Stimulated activated CD8-positive, alpha-beta memory T cell treated with anti-CD3 and anti-CD28 coated beads, Interleukin-4, amount 100 ng/mL, for 24 hours (primary cell): ENCODE measurements around the gene HDAC4.

Experiments used
- DNase-seq: peaks from one replicate; pipeline ENCODE4 v3.0.0-alpha.2; 2020; ENCODE audit warnings: low read depth

HDAC4 gene

GRCh38 chr2:239253701-239254436, 147.0 kb downstream of the HDAC4 start:
- no peak for DNase-seq

DNA sequence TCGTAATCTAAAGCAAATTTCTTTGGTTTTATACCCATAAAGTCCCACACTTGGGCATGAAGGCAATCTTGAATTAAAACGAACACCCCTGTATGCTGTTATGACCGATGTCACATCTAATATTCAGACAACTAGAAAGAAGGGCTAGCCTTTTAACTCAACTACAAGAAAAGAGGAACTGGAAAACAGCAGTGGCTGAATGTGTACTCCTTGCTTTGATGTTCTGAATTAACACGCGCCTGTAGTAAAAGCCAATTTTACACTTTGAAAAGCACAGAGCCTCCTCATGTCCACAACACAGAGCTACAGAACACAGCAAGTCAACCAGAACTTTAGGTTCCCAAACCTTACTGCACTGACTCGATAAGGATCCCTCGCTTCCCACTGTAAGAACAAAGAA, 147.6 kb downstream of the HDAC4 start:
- DNase-seq, result no peak

DNA sequence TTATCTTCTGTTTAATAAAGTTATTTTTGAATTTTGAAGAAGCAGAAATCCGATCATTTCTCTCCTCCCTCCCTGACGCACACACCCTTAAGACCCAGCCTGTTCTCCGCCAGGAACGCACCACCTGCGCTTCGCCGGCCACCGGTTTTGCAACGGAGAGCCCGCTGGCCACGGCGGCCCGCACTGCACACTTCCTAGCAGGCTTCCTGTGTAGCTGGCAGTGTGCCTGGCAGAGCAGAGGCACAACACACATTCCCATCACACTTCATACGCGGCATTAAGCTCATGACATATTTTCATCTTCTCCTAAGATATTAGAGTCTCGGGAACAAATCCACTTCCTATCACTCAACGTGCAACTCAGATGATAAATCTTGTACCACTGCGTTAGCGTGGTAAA, 148.0 kb downstream of the HDAC4 start:
- no peak for DNase-seq

DNA sequence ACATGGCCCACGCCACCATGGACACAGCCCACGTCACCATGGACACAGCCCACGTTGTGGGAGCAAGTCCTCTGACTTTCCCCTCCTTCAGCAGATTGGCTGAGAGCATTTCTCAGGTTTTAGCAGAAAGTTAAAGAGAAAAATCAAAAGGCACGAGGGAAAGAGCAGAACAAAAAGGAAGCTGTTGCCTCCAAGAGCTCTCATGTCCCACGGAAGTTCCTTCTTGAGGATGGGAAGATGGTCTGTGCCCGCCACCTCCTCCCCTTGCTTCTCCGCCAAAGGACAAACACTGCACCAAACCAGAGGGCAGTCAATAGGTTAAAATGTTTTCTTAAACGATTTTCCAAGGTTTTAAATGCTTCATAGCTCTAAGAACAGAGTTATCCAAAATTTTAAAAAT, 148.4 kb downstream of the HDAC4 start:
- no peak for DNase-seq

GRCh38 chr2:239251971-239252370, 148.8 kb downstream of the HDAC4 start:
- DNase-seq, result no peak

DNA sequence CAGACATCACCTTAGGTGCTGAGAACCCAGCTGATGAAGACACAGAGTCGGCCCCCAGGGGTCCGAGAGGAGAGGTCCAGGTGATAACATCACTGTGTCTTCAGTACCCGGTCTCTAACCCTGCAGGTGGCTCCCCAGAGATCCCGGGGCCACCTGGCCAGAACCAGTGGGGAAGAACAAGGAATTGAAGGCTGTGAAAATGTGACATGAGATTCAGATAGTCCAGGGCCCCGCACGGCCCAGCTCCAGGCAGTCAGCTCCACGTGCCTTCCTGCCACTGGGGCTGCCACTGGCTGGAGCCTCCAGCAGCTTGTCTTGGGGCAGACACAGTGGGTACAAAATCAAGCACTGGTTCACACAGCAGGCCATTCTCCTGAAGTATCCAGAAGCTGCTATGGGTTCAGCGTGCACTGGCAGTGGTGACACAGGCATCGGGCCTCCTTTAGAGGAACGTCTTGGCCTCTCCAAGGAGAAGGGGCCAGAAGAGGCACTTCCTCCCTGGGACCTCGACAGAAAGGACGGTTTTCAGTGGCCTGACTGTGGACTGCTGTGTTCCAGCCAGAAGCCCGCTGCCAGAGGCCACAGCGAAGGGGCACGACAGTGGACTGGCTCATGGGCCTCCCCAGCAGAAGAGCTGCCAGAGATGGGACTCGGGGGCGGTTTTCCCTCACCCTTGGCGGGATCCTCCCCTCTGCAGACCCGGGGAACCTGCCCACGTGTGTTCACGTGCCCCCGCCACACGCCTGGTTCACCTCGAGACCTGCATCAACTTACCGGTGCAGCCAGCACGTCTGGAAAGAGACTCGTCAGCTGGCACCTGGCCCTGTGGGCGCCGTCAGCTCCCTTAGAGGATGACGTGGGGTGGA, 150.4 kb downstream of the HDAC4 start:
- DNase-seq, result no peak

DNA sequence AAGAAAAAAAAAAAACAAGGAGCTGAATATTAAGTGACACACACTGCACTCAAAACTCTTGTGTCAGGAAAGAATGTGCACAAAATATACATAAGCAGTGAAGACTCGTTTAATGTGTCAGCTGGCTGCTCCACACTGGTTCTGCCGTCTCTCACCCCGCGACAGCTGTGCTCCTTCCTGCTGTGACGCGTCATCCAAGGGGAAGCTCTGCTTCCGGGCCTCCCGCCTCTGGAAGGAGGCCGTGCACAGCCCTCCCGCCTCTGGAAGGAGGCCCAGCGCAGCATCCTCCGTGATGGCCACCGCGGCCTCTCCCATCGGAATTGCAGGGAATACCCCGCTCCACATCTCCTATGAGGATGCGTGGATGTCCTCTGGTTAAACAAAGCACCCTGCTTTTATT, 151.0 kb downstream of the HDAC4 start:
- DNase-seq, result no peak

- DNase-seq, result no peak
Observed at GRCh38 chr2:239249048-239249447, 151.8 kb downstream of the HDAC4 start.

DNA sequence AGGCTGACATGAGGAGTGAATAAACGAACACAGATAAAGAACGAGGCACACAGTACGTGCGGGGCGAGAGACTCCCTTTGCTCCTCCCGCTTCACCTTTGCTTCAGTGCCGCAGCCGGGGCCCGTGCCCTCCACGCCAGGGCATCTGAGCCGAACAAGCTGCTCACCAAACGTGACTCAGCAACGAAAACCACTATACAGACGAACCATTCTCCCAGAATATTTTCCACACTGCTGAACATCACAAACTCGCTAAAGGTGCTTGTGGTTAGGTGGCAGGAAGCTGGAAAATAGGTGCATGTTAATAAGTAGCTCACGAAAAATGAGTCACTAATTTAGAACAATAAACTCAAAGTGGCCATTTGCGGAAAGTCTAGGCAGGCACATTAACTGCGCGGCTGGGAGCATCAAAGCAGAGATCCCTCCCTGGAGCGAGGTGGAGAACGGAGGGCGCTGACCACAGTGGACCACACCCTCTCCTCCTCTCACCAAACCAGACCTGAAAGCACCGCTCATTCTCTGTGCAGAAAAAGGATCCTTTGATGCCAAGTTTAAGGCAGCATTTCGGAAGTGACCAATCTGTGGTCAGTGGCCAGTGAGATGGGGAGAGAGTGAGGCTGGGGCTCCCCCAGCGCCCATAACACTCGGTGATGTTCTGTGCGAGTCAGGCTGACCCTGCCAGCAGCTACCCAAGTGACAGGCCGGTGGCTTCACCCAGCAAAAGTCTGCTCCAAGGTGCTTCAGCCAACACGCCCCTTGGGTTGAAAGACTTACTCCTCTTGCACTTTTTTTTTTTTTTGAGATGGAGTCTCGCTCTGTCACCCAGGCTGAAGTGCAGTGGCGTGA, 153.2 kb downstream of the HDAC4 start:
- no peak for DNase-seq

DNA sequence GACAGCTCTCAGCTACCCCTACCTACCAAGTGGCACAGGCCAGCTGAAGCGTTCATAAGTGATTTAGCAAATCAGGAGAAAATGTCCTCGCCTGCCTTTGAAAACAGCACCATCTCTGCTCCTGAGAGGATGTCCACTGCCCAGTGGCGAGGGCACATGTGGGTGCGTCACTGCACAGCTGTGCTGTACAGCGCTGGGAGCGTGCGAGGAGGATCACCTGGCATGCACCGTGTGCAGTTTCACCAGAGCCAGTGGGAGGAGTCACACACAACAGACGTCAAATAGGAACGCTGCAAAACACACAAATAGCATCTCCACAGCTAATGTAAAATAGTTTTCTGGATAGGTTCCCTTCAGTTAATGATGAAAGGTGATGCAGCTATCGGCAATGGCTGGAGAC, 154.1 kb downstream of the HDAC4 start:
- no peak for DNase-seq

DNA sequence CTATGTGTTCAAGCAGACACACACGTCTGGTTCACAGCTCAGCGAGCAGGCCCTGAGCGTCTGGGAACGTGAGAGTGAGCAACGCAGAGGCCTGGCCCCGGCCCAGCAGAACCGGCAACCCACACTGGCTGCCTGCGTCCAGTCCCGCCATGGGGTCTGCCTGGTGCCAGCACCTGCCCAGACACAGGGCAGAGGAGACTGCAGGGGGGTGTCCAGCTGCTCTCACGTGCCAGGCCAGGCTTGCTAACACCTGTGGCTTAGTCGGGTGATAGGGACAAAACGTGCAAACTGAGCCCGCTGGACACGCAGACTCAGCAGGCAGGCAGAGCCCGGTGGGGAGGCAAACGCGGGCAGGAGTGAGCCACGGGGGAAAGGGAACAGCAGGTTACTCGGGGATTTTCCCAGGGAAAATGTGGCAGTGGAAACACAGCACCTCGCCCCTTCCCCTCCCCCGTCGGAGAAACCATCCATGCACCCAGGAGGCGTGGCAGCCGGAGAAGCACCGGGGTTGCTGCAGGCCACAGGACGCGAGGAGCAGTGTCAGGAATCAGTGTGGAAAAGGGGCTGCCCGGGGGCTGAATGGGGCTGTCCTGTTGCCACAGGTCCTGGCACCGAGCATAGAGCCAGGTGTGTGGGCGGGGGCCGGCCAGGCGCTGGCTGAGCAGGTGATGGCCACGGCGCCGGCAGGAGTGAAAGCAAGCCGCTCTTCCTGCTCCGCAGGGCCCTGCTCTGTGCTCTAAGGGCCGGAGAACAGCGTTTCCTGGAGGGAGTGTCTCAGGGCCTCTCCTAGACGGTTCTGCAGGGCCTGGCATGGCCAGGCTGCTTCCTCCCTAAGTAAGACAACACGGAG, 154.7 kb downstream of the HDAC4 start:
- DNase-seq, result no peak

DNA sequence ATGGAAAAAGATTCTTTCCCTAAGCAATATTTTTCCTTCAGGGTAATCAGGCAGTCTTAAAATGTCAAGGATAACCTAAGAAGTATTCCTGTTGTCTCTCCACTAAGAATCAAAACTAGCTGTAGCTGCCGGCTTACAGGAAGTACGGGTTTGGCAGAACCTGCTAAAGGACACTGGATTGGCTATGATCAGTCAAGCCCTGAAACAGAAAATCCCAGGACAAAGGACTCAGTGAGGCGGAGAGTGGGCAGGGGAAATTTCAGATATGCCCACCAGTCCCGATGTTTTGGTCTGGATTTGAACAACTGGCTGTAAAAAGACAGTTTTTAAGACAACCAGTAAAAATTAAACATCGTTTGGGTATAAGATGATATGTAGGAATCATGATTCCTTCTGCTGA, 155.7 kb downstream of the HDAC4 start:
- no peak for DNase-seq

DNA sequence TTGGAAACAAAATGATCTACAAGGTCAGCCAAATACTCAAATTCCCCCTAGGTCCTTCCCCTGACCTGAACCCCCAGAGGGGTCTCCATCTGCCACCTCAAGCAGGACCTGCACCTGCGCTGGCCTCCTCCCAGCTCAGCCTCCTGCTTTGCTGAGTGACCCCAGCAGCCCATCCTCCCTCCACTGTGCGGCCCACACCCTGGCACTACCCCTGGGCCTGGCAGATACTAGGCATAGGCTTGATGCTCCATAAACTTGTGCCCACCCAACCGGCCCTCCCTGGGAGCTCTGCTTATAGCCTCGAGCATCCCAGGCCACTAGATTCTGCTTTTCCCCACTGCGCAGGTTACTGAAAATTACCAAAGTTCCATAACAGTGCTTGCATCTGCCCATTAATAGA, 156.2 kb downstream of the HDAC4 start:
- DNase-seq, result no peak

DNA sequence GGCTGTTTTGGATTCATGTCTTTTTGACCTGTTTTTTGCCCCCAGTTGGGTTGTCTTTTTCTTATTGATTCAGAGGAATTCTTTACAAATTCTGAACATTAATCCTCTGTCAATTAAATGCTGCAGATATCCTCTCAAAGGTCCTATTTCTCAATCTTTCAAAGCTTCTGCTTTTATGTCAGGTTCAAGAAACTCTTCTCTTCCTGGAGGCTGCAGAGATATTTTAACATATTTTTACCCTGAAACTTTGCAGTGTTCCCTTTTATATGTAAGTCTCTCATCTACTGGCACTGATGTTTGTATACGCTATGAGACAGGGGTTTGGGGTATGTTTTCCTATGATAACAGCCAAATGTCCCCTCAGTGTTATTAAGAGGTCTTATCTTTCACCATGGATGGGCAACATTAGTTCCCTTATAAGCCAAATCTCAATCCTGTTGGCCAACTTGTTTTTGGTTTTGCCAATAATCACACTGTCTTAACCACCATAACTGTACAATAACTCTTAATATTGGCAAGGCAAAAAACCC, 159.3 kb downstream of the HDAC4 start:
- DNase-seq, result no peak

DNA sequence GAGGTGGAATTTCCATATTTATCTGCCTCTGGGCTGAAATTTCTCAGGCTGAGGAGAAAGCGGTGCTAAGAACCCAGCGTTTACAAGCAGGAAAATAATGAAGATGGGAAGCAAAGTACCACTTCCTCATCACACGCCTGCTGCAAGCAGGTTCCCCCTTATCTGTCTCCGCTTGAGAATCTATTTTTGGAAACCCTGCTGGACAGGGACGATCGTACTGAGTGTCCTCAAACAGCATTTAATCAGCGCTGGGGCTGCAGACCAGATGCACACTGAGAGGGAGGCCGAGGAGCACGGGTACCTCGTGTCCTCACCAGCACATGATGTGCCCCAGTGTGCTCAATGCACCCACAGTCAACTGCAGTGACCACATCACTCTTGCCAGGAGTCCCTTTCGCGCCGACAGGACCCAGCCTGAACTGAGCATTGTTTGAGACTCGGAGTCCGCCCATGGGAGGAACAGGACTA, 160.4 kb downstream of the HDAC4 start:
- no peak for DNase-seq

GRCh38 chr2:239239607-239240413, 161.0 kb downstream of the HDAC4 start:
- DNase-seq, result no peak

DNA sequence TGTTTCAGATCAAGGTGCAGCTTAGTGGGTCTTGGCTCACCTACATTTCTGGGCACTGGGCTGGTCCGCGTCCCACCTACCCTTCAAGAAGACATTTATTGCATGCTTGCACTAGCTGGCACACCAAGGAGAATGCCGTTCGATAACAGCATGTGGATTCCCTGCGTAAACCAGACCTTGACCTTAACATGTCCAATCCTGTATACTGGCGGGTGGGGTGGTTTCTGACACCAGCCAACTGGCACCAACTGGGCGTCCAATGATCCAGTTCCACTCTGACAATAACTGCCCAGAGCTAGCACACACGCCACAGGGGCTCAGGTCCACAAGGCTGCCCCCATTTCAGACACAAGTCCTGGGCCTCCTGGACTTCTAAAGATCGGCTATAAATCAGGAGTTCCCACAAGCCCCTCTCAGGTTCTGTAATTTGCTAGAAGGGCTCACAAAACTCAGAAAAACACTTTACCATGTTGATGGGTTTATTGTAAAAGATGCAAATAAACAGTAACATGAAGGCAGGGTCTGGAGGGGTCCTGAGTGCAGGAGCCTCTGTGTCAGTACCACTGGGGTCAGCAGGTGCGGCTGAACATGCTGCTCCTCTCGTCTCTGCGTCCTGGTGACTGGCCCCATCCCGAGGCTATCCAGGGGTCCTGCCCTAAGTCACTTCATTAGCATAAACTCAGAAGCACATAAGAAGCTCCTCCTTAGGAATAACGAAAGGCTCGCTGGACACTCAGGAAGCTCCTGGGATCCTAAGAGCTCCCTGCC, 161.8 kb downstream of the HDAC4 start:
- DNase-seq, result no peak

DNA sequence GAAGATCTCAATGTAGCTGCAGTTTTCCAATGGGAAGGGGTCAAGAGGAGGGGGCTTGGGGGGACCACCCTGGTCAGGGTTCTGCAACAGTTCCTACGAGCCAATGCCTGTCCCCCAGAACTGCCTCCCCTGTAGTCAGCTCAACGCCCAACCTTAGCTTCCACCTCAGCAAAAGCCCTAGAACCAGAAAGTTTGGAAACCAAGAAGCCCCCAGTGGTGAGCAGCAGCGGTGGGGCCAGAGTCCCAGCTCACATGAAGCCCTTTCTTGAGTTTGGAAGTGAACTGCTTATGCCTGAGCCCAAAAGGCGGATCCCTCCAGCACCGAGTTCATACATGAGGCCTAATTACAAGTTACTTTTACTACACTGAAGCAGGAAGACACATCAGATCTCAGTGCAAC, 162.4 kb downstream of the HDAC4 start:
- no peak for DNase-seq

GRCh38 chr2:239236808-239237205, 164.0 kb downstream of the HDAC4 start:
- no peak for DNase-seq
